SU-DHL-6 (cell line): Measurements from ENCODE around the gene IP6K3.

Source experiments
- CTCF ChIP-seq: fragments of 200-600 bp; sonication (generic); IDR thresholded peaks from one replicate; pipeline ENCODE4 v1.5.1; 2017; ENCODE audit warnings: antibody characterized with exemption, mild to moderate bottlenecking, low read length, moderate library complexity; ENCODE audit not compliant: insufficient read depth, poor library complexity, severe bottlenecking
- EZH2phosphoT487 ChIP-seq: fragments of 200-600 bp; sonication (generic), shearing (Covaris generic); conservative IDR thresholded peaks from 2 replicates; pipeline ENCODE4 v1.6.1; 2018; ENCODE audit warnings: mild to moderate bottlenecking, antibody characterized with exemption, low read length, moderate library complexity, mixed read lengths

GRCh38 chr6:33768644-33769120 lies 22.0 kb upstream of the IP6K3 start:
- peak; percentile 97 for TF ChIP-seq CTCF
- TF ChIP-seq EZH2phosphoT487, result no peak
